Measurements from ENCODE around the gene SDC3.

The SDC3 gene

GRCh38 chr1:30878559-30878958, 30.0 kb downstream of the SDC3 start:
- peak overlapping the region in 2 of 3 experiments; percentile 62 to 77 for H3K27ac Mint-ChIP-seq
- TF ChIP-seq CTCF (IDR thresholded peaks at IDR 0.05; ENCODE audit: unreplicated experiment in 3 of 3), result no peak
- H3K36me3 Mint-ChIP-seq (ENCODE audit: low read depth), result peaks cover 7% of the 10 kb centered on the region
- H3K9me3 Mint-ChIP-seq, result no peaks in the 10 kb centered on the region
- peaks cover 16% of the 10 kb centered on the region for H3K27me3 Mint-ChIP-seq (ENCODE audit: low read depth)
- peaks cover 52% of the 10 kb centered on the region for H3K4me1 Mint-ChIP-seq
- H3K4me3 Mint-ChIP-seq, result no peak overlapping the region

GRCh38 chr1:30878016-30878415, 30.5 kb downstream of the SDC3 start:
- Mint-ChIP-seq H3K36me3 (ENCODE audit: low read depth) (peaks cover 9% of the 10 kb centered on the region), H3K4me3 (no peak overlapping the region), H3K9me3 (no peaks in the 10 kb centered on the region), H3K27ac (peak overlapping the region in 1 of 3 experiments; percentile 33), H3K27me3 (ENCODE audit: low read depth) (peaks cover 16% of the 10 kb centered on the region), H3K4me1 (peaks cover 47% of the 10 kb centered on the region)
- no peak for TF ChIP-seq CTCF (IDR thresholded peaks at IDR 0.05; ENCODE audit: unreplicated experiment in 3 of 3)

- Mint-ChIP-seq H3K27ac (peak overlapping the region in 1 of 3 experiments; percentile 33), H3K36me3 (ENCODE audit: low read depth) (peaks cover 10% of the 10 kb centered on the region), H3K4me1 (peaks cover 43% of the 10 kb centered on the region), H3K4me3 (no peak overlapping the region), H3K9me3 (no peaks in the 10 kb centered on the region), H3K27me3 (ENCODE audit: low read depth) (peaks cover 16% of the 10 kb centered on the region)
- no peak for TF ChIP-seq CTCF (IDR thresholded peaks at IDR 0.05; ENCODE audit: unreplicated experiment in 3 of 3)
These were observed 31.2 kb downstream of the SDC3 start for GRCh38 chr1:30877205-30877912.

GRCh38 chr1:30876451-30877204, 31.9 kb downstream of the SDC3 start:
- TF ChIP-seq CTCF (IDR thresholded peaks at IDR 0.05; ENCODE audit: unreplicated experiment in 3 of 3), result no peak
- H3K9me3 Mint-ChIP-seq, result no peaks in the 10 kb centered on the region
- no peak overlapping the region for H3K27ac Mint-ChIP-seq
- peaks cover 14% of the 10 kb centered on the region for H3K36me3 Mint-ChIP-seq (ENCODE audit: low read depth)
- peaks cover 12% of the 10 kb centered on the region for H3K27me3 Mint-ChIP-seq (ENCODE audit: low read depth)
- peaks cover 41% of the 10 kb centered on the region for H3K4me1 Mint-ChIP-seq
- H3K4me3 Mint-ChIP-seq, result no peak overlapping the region

GRCh38 chr1:30875916-30876315, 32.6 kb downstream of the SDC3 start:
- Mint-ChIP-seq H3K4me3 (no peak overlapping the region), H3K27ac (no peak overlapping the region), H3K27me3 (ENCODE audit: low read depth) (peaks cover 12% of the 10 kb centered on the region), H3K9me3 (no peaks in the 10 kb centered on the region), H3K36me3 (ENCODE audit: low read depth) (peaks cover 14% of the 10 kb centered on the region), H3K4me1 (peaks cover 36% of the 10 kb centered on the region)
- TF ChIP-seq CTCF (IDR thresholded peaks at IDR 0.05; ENCODE audit: unreplicated experiment in 3 of 3), result no peak

Measured in nephron (organoid).